SU-DHL-6 (cell line): ENCODE measurements around the gene TMEM213.

Experiments used
- H2AFZ ChIP-seq: fragments of 200-600 bp; sonication (generic); 2 replicates; pipeline ENCODE4 v1.6.1; 2014; ENCODE audit warnings: low read depth, mild to moderate bottlenecking, moderate library complexity, mixed read lengths, antibody characterized with exemption, low read length; ENCODE audit not compliant: severe bottlenecking
- H3F3A ChIP-seq: fragments of 200-600 bp; shearing (Covaris generic); 2 replicates; pipeline ENCODE4 v1.6.0; 2016; ENCODE audit warnings: antibody characterized with exemption, mild to moderate bottlenecking; ENCODE audit not compliant: insufficient read depth
- H3K27ac ChIP-seq: fragments of 200-600 bp; sonication (generic); 2 replicates; pipeline ENCODE4 v1.5.1; 2016; ENCODE audit warnings: low read depth, mild to moderate bottlenecking, low read length, moderate library complexity, mixed read lengths
- H3K27me3 ChIP-seq: fragments of 200-600 bp; sonication (generic), shearing (Covaris generic); 2 replicates; pipeline ENCODE4 v1.6.0; 2014; ENCODE audit warnings: mild to moderate bottlenecking, low read length
- H3K36me3 ChIP-seq: fragments of 200-600 bp; sonication (generic); 2 replicates; pipeline ENCODE4 v1.6.1; 2014; ENCODE audit warnings: mild to moderate bottlenecking, low read length, mixed read lengths
- H3K4me2 ChIP-seq: fragments of 300-600, 200-600 bp; shearing (Covaris generic), sonication (generic); 2 replicates; pipeline ENCODE4 v1.6.0; 2014; ENCODE audit warnings: low read length, low read depth, mild to moderate bottlenecking; ENCODE audit not compliant: poor library complexity, severe bottlenecking
- H3K4me3 ChIP-seq: fragments of 200-600 bp; sonication (generic); 2 replicates; pipeline ENCODE4 v1.5.1; 2014; ENCODE audit warnings: antibody characterized with exemption, low read length, mild to moderate bottlenecking, mixed read lengths; ENCODE audit not compliant: insufficient read depth, poor library complexity, severe bottlenecking
- H3K79me2 ChIP-seq: fragments of 200-600 bp; sonication (generic); 2 replicates; pipeline ENCODE4 v1.6.1; 2014; ENCODE audit warnings: mild to moderate bottlenecking, low read length, moderate library complexity; ENCODE audit not compliant: insufficient read depth
- H3K9ac ChIP-seq: fragments of 200-600 bp; sonication (generic); 2 replicates; pipeline ENCODE4 v1.7.0; 2014; ENCODE audit warnings: mild to moderate bottlenecking, low read length
- H3K9me2 ChIP-seq: fragments of 200-600 bp; sonication (generic); replicated peaks from 2 replicates; pipeline ENCODE4 v1.6.1; 2014; ENCODE audit warnings: low read length; ENCODE audit not compliant: insufficient read depth
- H3K9me3 ChIP-seq: fragments of 200-600 bp; sonication (generic); 2 replicates; pipeline ENCODE4 v1.6.1; 2014; ENCODE audit warnings: low read length, mixed read lengths; ENCODE audit not compliant: insufficient read depth
- H4K20me1 ChIP-seq: fragments of 200-600 bp; sonication (generic); 2 replicates; pipeline ENCODE4 v1.6.1; 2014; ENCODE audit warnings: low read depth, mild to moderate bottlenecking, antibody characterized with exemption, low read length, moderate library complexity, mixed read lengths
- EZH2phosphoT487 ChIP-seq: fragments of 200-600 bp; sonication (generic), shearing (Covaris generic); conservative IDR thresholded peaks from 2 replicates; pipeline ENCODE4 v1.6.1; 2018; ENCODE audit warnings: mild to moderate bottlenecking, antibody characterized with exemption, low read length, moderate library complexity, mixed read lengths
- TF ChIP-seq, protein P1 (sequence below): fragments of 200-600 bp; sonication (generic); IDR thresholded peaks from one replicate; pipeline ENCODE4 v1.5.1; 2017; ENCODE audit warnings: antibody characterized with exemption, mild to moderate bottlenecking, low read length, moderate library complexity; ENCODE audit not compliant: insufficient read depth, poor library complexity, severe bottlenecking

The TMEM213 gene

DNA sequence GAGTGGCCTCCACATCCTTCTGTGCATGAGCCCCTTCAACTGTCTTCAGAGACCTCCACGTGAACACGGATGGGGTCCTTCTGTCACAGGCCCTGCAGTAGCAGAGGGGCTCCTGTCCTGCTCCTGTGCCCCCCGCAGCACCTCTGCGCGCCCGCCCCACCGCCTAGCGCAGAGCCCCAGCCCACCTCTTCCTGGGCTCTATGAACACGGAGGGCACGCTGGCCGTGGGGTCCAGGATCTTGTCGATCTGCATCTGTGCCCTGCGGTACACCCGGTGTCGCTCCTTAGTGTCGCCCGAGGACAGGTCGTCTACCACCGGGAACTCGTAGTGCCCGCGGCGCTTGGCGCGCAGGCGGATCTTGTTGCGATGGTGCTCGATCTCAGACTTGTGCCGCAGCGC lies 71.6 kb downstream of the TMEM213 start:
- no peaks in the 10 kb centered on the region for H3F3A ChIP-seq
- no peak overlapping the region for H3K4me2 ChIP-seq
- no peak overlapping the region for H3K27ac ChIP-seq
- no peaks in the 10 kb centered on the region for H3K9me3 ChIP-seq
- H2AFZ ChIP-seq: no peak overlapping the region
- no peaks in the 10 kb centered on the region for H4K20me1 ChIP-seq
- H3K4me3 ChIP-seq: no peak overlapping the region
- no peaks in the 10 kb centered on the region for H3K36me3 ChIP-seq
- H3K9ac ChIP-seq: no peak overlapping the region
- H3K79me2 ChIP-seq: no peaks in the 10 kb centered on the region
- H3K9me2 ChIP-seq: no peaks in the 10 kb centered on the region
- TF ChIP-seq EZH2phosphoT487: no peak
- TF ChIP-seq, protein P1, sequence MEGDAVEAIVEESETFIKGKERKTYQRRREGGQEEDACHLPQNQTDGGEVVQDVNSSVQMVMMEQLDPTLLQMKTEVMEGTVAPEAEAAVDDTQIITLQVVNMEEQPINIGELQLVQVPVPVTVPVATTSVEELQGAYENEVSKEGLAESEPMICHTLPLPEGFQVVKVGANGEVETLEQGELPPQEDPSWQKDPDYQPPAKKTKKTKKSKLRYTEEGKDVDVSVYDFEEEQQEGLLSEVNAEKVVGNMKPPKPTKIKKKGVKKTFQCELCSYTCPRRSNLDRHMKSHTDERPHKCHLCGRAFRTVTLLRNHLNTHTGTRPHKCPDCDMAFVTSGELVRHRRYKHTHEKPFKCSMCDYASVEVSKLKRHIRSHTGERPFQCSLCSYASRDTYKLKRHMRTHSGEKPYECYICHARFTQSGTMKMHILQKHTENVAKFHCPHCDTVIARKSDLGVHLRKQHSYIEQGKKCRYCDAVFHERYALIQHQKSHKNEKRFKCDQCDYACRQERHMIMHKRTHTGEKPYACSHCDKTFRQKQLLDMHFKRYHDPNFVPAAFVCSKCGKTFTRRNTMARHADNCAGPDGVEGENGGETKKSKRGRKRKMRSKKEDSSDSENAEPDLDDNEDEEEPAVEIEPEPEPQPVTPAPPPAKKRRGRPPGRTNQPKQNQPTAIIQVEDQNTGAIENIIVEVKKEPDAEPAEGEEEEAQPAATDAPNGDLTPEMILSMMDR: no peak
- no peaks in the 10 kb centered on the region for H3K27me3 ChIP-seq

DNA sequence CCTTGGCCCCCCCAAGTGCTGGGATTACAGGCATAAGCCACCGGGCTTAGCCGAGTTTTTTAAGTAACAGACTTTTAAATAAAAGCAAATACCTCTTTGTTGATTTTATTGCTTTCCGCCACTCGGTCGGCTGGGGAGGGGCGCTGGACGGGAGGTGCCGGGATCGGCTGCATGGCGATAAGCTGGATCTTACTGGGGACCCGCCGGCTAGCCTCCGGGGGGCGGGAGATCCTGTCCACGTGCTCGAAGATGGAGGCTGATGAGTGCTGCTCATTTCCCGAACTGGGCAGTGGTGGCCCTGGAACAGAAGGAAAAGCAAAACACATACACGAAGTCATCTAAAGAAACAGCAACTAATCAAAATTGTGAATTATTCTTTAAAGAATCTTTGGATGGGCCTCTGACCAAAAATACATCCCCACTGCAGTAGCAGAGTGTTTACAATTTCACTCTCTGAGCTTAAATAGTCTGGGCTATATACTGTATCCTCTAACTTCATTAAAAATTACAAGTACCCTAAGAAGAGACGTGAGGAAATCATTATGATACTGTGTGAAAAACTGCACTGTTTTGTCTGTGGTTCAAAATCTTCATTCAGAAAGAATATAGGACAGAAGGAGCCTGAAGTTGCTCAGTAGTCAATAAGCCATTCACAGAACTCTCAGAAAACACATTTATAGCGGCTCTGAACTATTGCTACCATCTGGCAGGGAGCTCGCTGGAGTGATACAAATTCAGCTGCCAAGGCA lies 73.4 kb downstream of the TMEM213 start:
- Histone ChIP-seq H3K4me2 (no peak overlapping the region), H3K36me3 (no peaks in the 10 kb centered on the region), H3K4me3 (no peak overlapping the region), H3K27me3 (no peaks in the 10 kb centered on the region), H3F3A (no peaks in the 10 kb centered on the region), H3K9ac (no peak overlapping the region), H3K79me2 (no peaks in the 10 kb centered on the region), H3K9me2 (no peaks in the 10 kb centered on the region), H2AFZ (no peak overlapping the region), H3K9me3 (no peaks in the 10 kb centered on the region), H3K27ac (no peak overlapping the region), H4K20me1 (no peaks in the 10 kb centered on the region)
- TF ChIP-seq, protein P1: no peak
- no peak for TF ChIP-seq EZH2phosphoT487

DNA sequence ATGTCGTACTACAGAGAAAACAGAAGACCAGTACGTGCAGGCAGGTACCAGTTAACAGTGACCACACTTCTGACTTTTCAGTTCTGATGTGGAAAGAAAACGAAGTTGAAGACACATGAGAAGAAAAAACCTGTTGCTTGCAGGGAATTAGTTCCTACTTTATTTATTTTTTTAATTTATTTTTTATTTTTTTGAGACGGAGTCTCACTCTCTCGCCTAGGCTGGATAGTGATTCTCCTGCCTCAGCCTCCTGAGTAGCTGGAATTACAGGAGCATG lies 74.0 kb downstream of the TMEM213 start:
- no peaks in the 10 kb centered on the region for H3F3A ChIP-seq
- no peaks in the 10 kb centered on the region for H3K9me3 ChIP-seq
- H3K27me3 ChIP-seq: no peaks in the 10 kb centered on the region
- H3K9ac ChIP-seq: no peak overlapping the region
- no peaks in the 10 kb centered on the region for H3K36me3 ChIP-seq
- TF ChIP-seq, protein P1: no peak
- no peak for TF ChIP-seq EZH2phosphoT487
- no peak overlapping the region for H2AFZ ChIP-seq
- no peak overlapping the region for H3K27ac ChIP-seq
- no peaks in the 10 kb centered on the region for H3K79me2 ChIP-seq
- no peaks in the 10 kb centered on the region for H4K20me1 ChIP-seq
- H3K4me2 ChIP-seq: no peak overlapping the region
- H3K9me2 ChIP-seq: no peaks in the 10 kb centered on the region
- no peak overlapping the region for H3K4me3 ChIP-seq
